Measurements from ENCODE around the gene THUMPD1. TPM values are rescaled to one million over a fixed set of nuclear protein-coding genes. Genes with fewer than 3 reads are reported as not detected.

THUMPD1 gene
- total and polyA plus RNA-seq, 4 experiments from 2014 or later: 58.1 to 74.4 (median 73.1) TPM

DNA sequence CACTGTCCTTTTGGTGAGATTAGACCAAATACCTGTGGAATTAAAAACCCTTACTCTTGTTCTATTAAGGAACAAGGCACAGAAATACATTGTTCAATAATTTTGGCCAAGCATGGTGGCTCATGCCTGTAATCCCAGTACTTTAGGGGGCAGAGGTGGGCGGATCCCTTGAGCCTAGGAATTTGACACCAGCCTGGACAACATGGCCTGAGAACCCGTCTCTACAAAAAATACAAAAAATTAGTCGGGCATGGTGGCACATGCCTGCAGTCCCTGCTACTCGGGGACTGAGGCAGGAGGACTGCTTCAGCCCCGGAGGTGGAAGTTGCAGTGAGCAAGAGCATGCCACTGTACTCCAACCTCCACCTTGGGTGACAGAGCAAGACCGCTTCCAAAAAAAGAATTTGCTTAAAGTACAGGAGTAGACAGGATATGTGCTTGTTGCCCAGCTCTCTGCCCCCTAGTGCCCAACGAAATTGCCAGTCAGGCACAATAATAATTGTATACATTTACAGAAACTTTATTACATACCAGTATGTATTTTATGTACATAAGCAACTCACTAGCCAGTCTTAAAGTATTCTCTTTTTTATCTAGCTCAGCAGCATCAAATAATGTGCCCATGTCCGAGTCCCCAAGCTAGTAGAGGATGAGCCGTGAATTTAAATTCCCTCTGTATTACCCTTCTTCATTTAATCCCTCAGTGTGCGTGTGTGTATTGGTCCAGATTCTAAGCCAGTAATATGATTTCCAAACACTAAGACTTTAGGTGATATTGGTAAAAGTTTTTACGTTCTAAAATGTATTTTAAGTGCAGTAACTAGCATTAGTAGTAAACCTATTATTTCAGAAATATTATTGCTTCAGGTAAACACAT is 1.4 kb downstream of the THUMPD1 start:
- H3K4me3 Mint-ChIP-seq: peak overlapping the region; percentile 95 to 98 (median 96)
- H3K9me3 Mint-ChIP-seq: peaks cover 0 to 2% (median 0%) of the 10 kb centered on the region in 8 donors
- Histone ChIP-seq H3K4me1 (ENCODE audit: insufficient read depth, low read length) (peaks cover 34% of the 10 kb centered on the region), H3K27ac (ENCODE audit: low read depth, low read length) (peak overlapping the region; percentile 98), H3K27me3 (ENCODE audit: insufficient read depth, low read length) (no peaks in the 10 kb centered on the region), H3K9me3 (ENCODE audit: control insufficient read depth in 1 of 2, low read length in 2 of 2) (no peaks in the 10 kb centered on the region), H3K4me3 (ENCODE audit: low read length in 2 of 2) (peak overlapping the region; percentile 57 to 90), H3K36me3 (ENCODE audit: insufficient read depth, low read length) (peaks cover 36% of the 10 kb centered on the region)
- peak overlapping the region; percentile 98 to 99 (median 99) for H3K27ac Mint-ChIP-seq
- no peaks in the 10 kb centered on the region for H3K27me3 Mint-ChIP-seq
- peaks cover 15 to 33% (median 23%) of the 10 kb centered on the region in 4 donors for H3K4me1 Mint-ChIP-seq
- ChIA-PET CTCF (ENCODE audit: partially characterized antibody) (interaction anchor here (0.8 to 2.3 kb wide), 3 partner anchors 23 to 66 kb away, joined by 3 to 5 read pairs (median 3); partner anchors contain the start of genes ACSM3, ERI2 and REXO5), POLR2A (ENCODE audit: partially characterized antibody) (interaction anchor here (1.0 to 2.7 kb wide), 11 partner anchors 7 to 1185 kb away, joined by 3 to 32 read pairs (median 5); partner anchors contain the start of genes ACSM3, DCUN1D3, ERI2 and LDAF1)
- peak in 3 of 5 donors; percentile 14 to 29 (median 20) for DNase-seq
- peaks cover 24 to 49% of the 10 kb centered on the region in 2 donors for H3K36me3 Mint-ChIP-seq
- intact Hi-C loops (cut with micrococcal nuclease): loop anchor here (2.0 to 10.0 kb wide), 5 partner anchors 59 to 1813 kb away; partner anchors contain the start of genes CCP110, GDE1 and SMG1

DNA sequence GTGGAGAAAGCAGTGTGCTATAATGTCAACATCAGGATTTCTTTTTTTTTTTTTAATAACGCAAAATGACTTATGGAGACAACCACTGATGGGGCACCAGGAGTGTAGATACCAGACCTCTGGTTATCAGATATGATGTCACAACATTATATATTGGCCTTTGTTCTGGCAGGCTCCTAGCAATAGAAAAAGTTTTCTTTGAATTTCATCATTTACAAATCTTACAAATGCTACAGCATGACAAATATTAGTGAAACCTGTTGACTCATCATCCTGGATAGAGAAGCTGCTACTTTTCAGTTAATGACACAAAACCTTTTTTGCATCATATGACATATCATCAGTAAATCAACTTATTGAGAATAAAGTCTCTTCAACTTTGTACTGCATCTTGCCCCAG is 6.1 kb downstream of the THUMPD1 start:
- peaks cover 33 to 50% of the 10 kb centered on the region in 2 donors for H3K36me3 Mint-ChIP-seq
- no peaks in the 10 kb centered on the region for H3K9me3 ChIP-seq (ENCODE audit: control insufficient read depth in 1 of 2, low read length in 2 of 2)
- no peaks in the 10 kb centered on the region for H3K27me3 ChIP-seq (ENCODE audit: insufficient read depth, low read length)
- H3K27me3 Mint-ChIP-seq: no peaks in the 10 kb centered on the region
- no peak for DNase-seq
- no peak overlapping the region for H3K27ac ChIP-seq (ENCODE audit: low read depth, low read length)
- peaks cover 8 to 23% (median 15%) of the 10 kb centered on the region in 4 donors for H3K4me1 Mint-ChIP-seq
- peaks cover 43% of the 10 kb centered on the region for H3K36me3 ChIP-seq (ENCODE audit: insufficient read depth, low read length)
- H3K4me3 ChIP-seq (ENCODE audit: low read length in 2 of 2): no peak overlapping the region
- H3K4me1 ChIP-seq (ENCODE audit: insufficient read depth, low read length): peaks cover 25% of the 10 kb centered on the region
- intact Hi-C loops (cut with micrococcal nuclease): no loop called here
- peak overlapping the region in 1 of 7 donors; percentile 27 for H3K27ac Mint-ChIP-seq
- POLR2A ChIA-PET (ENCODE audit: partially characterized antibody): no interaction called here
- CTCF ChIA-PET (ENCODE audit: partially characterized antibody): no interaction called here
- no peaks in the 10 kb centered on the region for H3K9me3 Mint-ChIP-seq
- H3K4me3 Mint-ChIP-seq: no peak overlapping the region

DNA sequence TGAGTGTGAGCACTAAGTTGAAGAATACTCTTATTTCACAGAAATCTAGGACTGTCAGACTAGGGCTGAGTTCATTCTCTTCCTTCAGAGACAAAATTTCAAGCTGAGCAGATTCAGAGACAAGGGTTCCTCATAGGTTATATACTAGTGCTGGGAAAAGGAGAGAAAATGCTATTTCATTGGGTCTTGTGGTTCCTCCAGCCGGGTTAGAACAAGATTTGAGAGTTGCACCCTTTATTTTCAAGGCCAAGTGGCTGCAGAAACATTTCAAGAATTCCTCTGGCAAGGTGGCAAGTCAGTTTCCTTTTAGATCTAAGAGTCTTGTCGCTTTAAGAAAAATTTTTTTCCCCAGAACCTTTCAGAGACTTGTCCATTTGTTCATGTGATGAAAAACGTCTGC is 6.8 kb downstream of the THUMPD1 start:
- no peak for DNase-seq
- no peak overlapping the region for H3K27ac ChIP-seq (ENCODE audit: low read depth, low read length)
- POLR2A ChIA-PET (ENCODE audit: partially characterized antibody): no interaction called here
- no peaks in the 10 kb centered on the region for H3K9me3 ChIP-seq (ENCODE audit: control insufficient read depth in 1 of 2, low read length in 2 of 2)
- intact Hi-C loops (cut with micrococcal nuclease): no loop called here
- no peaks in the 10 kb centered on the region for H3K27me3 ChIP-seq (ENCODE audit: insufficient read depth, low read length)
- Mint-ChIP-seq H3K9me3 (no peaks in the 10 kb centered on the region), H3K36me3 (peaks cover 33 to 46% of the 10 kb centered on the region in 2 donors), H3K4me1 (peaks cover 5 to 15% (median 10%) of the 10 kb centered on the region in 4 donors), H3K27ac (peak overlapping the region in 2 of 7 donors; percentile 17 to 35), H3K4me3 (no peak overlapping the region), H3K27me3 (no peaks in the 10 kb centered on the region)
- CTCF ChIA-PET (ENCODE audit: partially characterized antibody): no interaction called here
- H3K36me3 ChIP-seq (ENCODE audit: insufficient read depth, low read length): peaks cover 43% of the 10 kb centered on the region
- no peak overlapping the region for H3K4me3 ChIP-seq (ENCODE audit: low read length in 2 of 2)
- peaks cover 18% of the 10 kb centered on the region for H3K4me1 ChIP-seq (ENCODE audit: insufficient read depth, low read length)

DNA sequence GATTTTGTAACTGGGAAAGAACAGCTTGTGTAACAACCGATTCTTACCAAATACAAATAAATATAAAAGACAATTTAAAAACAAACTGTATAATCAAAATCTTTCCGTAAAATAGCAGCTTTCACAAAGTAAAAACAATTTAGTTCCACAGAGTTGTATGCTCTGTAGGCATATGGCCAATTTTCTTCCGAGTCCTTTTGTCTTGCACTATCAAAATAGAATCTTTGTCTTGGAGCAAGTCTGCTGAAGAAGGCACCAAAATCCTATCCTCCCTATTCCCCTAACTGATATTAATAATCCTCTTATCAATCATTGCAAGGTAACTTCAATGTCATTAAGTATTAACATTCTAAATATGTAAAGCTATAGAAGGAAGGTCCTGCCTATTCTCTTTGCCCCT is 7.6 kb downstream of the THUMPD1 start:
- peaks cover 43% of the 10 kb centered on the region for H3K36me3 ChIP-seq (ENCODE audit: insufficient read depth, low read length)
- DNase-seq: no peak
- Mint-ChIP-seq H3K4me1 (peaks cover 5 to 13% (median 9%) of the 10 kb centered on the region in 4 donors), H3K9me3 (no peaks in the 10 kb centered on the region), H3K27me3 (no peaks in the 10 kb centered on the region), H3K4me3 (no peak overlapping the region), H3K36me3 (peaks cover 33 to 46% of the 10 kb centered on the region in 2 donors), H3K27ac (no peak overlapping the region)
- ChIA-PET CTCF (ENCODE audit: partially characterized antibody) (no interaction called here), POLR2A (ENCODE audit: partially characterized antibody) (no interaction called here)
- H3K27me3 ChIP-seq (ENCODE audit: insufficient read depth, low read length): no peaks in the 10 kb centered on the region
- no peaks in the 10 kb centered on the region for H3K9me3 ChIP-seq (ENCODE audit: control insufficient read depth in 1 of 2, low read length in 2 of 2)
- intact Hi-C loops (cut with micrococcal nuclease): no loop called here
- no peak overlapping the region for H3K27ac ChIP-seq (ENCODE audit: low read depth, low read length)
- H3K4me3 ChIP-seq (ENCODE audit: low read length in 2 of 2): no peak overlapping the region
- H3K4me1 ChIP-seq (ENCODE audit: insufficient read depth, low read length): peaks cover 10% of the 10 kb centered on the region

DNA sequence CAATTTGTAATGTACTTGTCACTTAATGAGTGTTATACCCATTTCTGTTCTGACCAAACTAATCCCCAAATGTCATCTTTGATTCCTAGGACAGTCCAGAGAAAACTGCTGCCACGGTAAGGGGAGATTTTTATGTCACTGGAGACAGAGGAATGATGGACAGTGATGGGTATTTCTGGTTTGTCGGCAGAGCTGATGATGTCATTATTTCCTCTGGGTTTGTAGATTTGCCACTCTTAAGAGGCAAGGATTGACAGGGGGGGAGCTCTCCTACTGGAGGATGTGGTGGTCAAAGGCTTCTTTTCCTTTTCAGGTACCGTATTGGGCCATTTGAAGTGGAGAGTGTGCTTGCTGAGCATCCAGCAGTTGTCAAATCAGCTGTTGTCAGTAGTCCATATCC is 12.5 kb downstream of the THUMPD1 start:
- peaks cover 3 to 5% of the 10 kb centered on the region in 2 donors for H3K36me3 Mint-ChIP-seq
- peaks cover 0 to 1% (median 0%) of the 10 kb centered on the region in 4 donors for H3K4me1 Mint-ChIP-seq
- intact Hi-C loops (cut with micrococcal nuclease): no loop called here
- H3K4me3 ChIP-seq (ENCODE audit: low read length in 2 of 2): no peak overlapping the region
- no peaks in the 10 kb centered on the region for H3K36me3 ChIP-seq (ENCODE audit: insufficient read depth, low read length)
- no peaks in the 10 kb centered on the region for H3K4me1 ChIP-seq (ENCODE audit: insufficient read depth, low read length)
- no peaks in the 10 kb centered on the region for H3K9me3 ChIP-seq (ENCODE audit: control insufficient read depth in 1 of 2, low read length in 2 of 2)
- no peak overlapping the region for H3K27ac ChIP-seq (ENCODE audit: low read depth, low read length)
- no peaks in the 10 kb centered on the region for H3K9me3 Mint-ChIP-seq
- H3K4me3 Mint-ChIP-seq: no peak overlapping the region
- H3K27me3 Mint-ChIP-seq: no peaks in the 10 kb centered on the region
- H3K27ac Mint-ChIP-seq: no peak overlapping the region
- ChIA-PET POLR2A (ENCODE audit: partially characterized antibody) (interaction anchor here (1.9 kb wide), 1 partner anchor 12 kb away, joined by 9 read pairs; the partner anchor contains the start of gene THUMPD1), CTCF (ENCODE audit: partially characterized antibody) (interaction anchor here (0.6 kb wide), 1 partner anchor 45 kb away, joined by 3 read pairs; no protein-coding TSS in a partner anchor)
- no peak for DNase-seq
- H3K27me3 ChIP-seq (ENCODE audit: insufficient read depth, low read length): no peaks in the 10 kb centered on the region

DNA sequence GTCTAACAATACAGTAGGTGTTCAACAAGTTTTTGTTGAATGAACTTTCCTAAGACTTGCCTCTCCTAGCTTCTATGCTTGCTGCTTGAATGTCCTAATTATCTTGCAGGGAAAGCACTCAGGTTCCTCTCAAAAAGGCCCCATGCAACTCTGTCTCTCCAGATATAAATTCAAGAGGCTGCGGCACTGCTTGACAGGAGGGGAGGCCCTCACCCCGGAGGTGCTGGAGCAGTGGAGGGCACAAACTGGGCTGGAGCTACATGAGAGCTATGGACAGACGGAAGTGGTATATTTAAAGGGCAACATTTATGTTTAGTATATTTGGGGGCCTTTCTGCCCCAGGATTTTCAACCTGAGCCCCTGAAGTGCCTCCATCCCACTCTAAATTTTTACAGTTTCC is 14.4 kb downstream of the THUMPD1 start:
- intact Hi-C loops (cut with micrococcal nuclease): no loop called here
- Histone ChIP-seq H3K36me3 (ENCODE audit: insufficient read depth, low read length) (no peaks in the 10 kb centered on the region), H3K4me3 (ENCODE audit: low read length in 2 of 2) (no peak overlapping the region), H3K27me3 (ENCODE audit: insufficient read depth, low read length) (no peaks in the 10 kb centered on the region), H3K9me3 (ENCODE audit: control insufficient read depth in 1 of 2, low read length in 2 of 2) (no peaks in the 10 kb centered on the region), H3K27ac (ENCODE audit: low read depth, low read length) (no peak overlapping the region), H3K4me1 (ENCODE audit: insufficient read depth, low read length) (no peaks in the 10 kb centered on the region)
- Mint-ChIP-seq H3K36me3 (peaks cover 0 to 3% of the 10 kb centered on the region in 2 donors), H3K4me3 (no peak overlapping the region), H3K9me3 (no peaks in the 10 kb centered on the region), H3K27ac (no peak overlapping the region), H3K27me3 (no peaks in the 10 kb centered on the region), H3K4me1 (no peaks in the 10 kb centered on the region)
- ChIA-PET POLR2A (ENCODE audit: partially characterized antibody) (no interaction called here), CTCF (ENCODE audit: partially characterized antibody) (no interaction called here)
- DNase-seq: no peak

DNA sequence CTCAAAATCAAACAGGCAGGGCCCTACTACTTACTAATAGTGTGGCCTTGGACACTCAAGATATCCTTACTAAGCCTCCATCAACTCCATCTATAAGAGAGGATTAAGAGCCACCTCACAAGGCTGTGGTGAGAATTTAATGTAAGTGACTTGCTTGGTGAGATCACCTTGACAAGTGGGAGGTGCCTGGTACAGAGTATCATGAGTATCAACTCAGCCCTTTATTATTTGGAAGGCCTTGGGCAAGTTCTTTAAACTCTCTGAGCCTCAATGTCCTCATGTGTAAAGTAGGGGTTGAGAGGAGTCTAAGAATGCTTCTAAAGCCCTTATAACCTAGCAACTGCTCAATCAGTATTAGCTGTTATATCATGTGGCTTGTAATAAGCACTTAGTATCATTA is 15.0 kb downstream of the THUMPD1 start:
- no peak for DNase-seq
- no peaks in the 10 kb centered on the region for H3K9me3 Mint-ChIP-seq
- Histone ChIP-seq H3K4me1 (ENCODE audit: insufficient read depth, low read length) (no peaks in the 10 kb centered on the region), H3K36me3 (ENCODE audit: insufficient read depth, low read length) (no peaks in the 10 kb centered on the region), H3K27me3 (ENCODE audit: insufficient read depth, low read length) (no peaks in the 10 kb centered on the region), H3K27ac (ENCODE audit: low read depth, low read length) (no peak overlapping the region), H3K9me3 (ENCODE audit: control insufficient read depth in 1 of 2, low read length in 2 of 2) (no peaks in the 10 kb centered on the region), H3K4me3 (ENCODE audit: low read length in 2 of 2) (no peak overlapping the region)
- no peak overlapping the region for H3K4me3 Mint-ChIP-seq
- CTCF ChIA-PET (ENCODE audit: partially characterized antibody): no interaction called here
- intact Hi-C loops (cut with micrococcal nuclease): no loop called here
- H3K27me3 Mint-ChIP-seq: no peaks in the 10 kb centered on the region
- H3K27ac Mint-ChIP-seq: no peak overlapping the region
- peaks cover 0 to 3% of the 10 kb centered on the region in 2 donors for H3K36me3 Mint-ChIP-seq
- H3K4me1 Mint-ChIP-seq: no peaks in the 10 kb centered on the region
- POLR2A ChIA-PET (ENCODE audit: partially characterized antibody): no interaction called here
